Lower leg skin (tissue), 4 donors: ENCODE results near the gene AUTS2. TPM values are rescaled to one million over a fixed set of nuclear protein-coding genes. Genes with fewer than 3 reads are reported as not detected.

Source experiments
- DNase-seq, 2 donors: peaks; one replicate each; pipeline ENCODE4 v3.0.0-alpha.2; 2019; ENCODE audit warnings: low spot score in 2 of 2
- H3K4me3 ChIP-seq: fragments of 200-600 bp; sonication (generic); 2 replicates; pipeline ENCODE4 v1.5.1; 2017; ENCODE audit warnings: mild to moderate bottlenecking, low read depth; ENCODE audit not compliant: poor library complexity, severe bottlenecking
- CTCF ChIP-seq, 3 donors: fragments of 450-650 bp; IDR thresholded peaks; one replicate each; pipeline ENCODE4 v1.5.1; 2016; ENCODE audit warnings: antibody characterized with exemption in 3 of 3, mild to moderate bottlenecking in 3 of 3, moderate library complexity in 2 of 3
- POLR2A ChIP-seq, 2 donors: fragments of 450-650 bp; IDR thresholded peaks; one replicate each; pipeline ENCODE4 v1.6.1; 2016 to 2017; ENCODE audit warnings: antibody characterized with exemption in 2 of 2, mild to moderate bottlenecking in 1 of 2, moderate library complexity in 1 of 2
- WGBS, 2 donors: methylation state at CpG; one replicate each; pipeline ENCODE4 v1.1.5; 2018; 5-methylcytosine and 5-hydroxymethylcytosine counted together
- intact Hi-C: fragments of 100-400 bp; cut with DNase I; formaldehyde crosslinking; loops from one replicate; pipeline ENCODE4 v1.15.0; 2023; ENCODE audit warnings: low total_unique reads
- total RNA-seq, 4 donors: library from RNA; depleted of rRNA; stranded (reverse); fragments of >200 nt; gene quantifications; one replicate each; pipeline ENCODE4 v1.1.0, GENCODE V29; 2016

Gene AUTS2
- total RNA-seq, 4 donors from 2014 or later: 30.8 to 41.9 (median 40.5) TPM

GRCh38 chr7:70414368-70414767, 816.1 kb downstream of the AUTS2 start:
- WGBS, 2 donors: 96 to 97% methylated on average over 6 of the region's 6 CpGs
- TF ChIP-seq CTCF (IDR thresholded peaks at IDR 0.05) (no peak), POLR2A (IDR thresholded peaks at IDR 0.05) (no peak)
- no peak overlapping the region for H3K4me3 ChIP-seq
- intact Hi-C loops: no loop called here
- DNase-seq: no peak

- intact Hi-C loops: loop anchor here (5.0 kb wide), 1 partner anchor 287 kb away; no protein-coding TSS in a partner anchor
- H3K4me3 ChIP-seq: no peak overlapping the region
- WGBS, 2 donors: 95 to 96% methylated on average over 10 of the region's 10 CpGs
- no peak for TF ChIP-seq CTCF (IDR thresholded peaks at IDR 0.05)
- TF ChIP-seq POLR2A (IDR thresholded peaks at IDR 0.05): no peak
- no peak for DNase-seq
These were observed 817.1 kb downstream of the AUTS2 start for GRCh38 chr7:70415179-70415972.

GRCh38 chr7:70416347-70416985, 818.2 kb downstream of the AUTS2 start:
- 82 to 95% methylated on average over 11 of the region's 11 CpGs for WGBS, 2 donors
- no peak for TF ChIP-seq CTCF (IDR thresholded peaks at IDR 0.05)
- TF ChIP-seq POLR2A (IDR thresholded peaks at IDR 0.05): no peak
- no peak for DNase-seq
- intact Hi-C loops: loop anchor here (5.0 kb wide), 1 partner anchor 286 kb away; no protein-coding TSS in a partner anchor
- H3K4me3 ChIP-seq: no peak overlapping the region

GRCh38 chr7:70416986-70417655, 818.8 kb downstream of the AUTS2 start:
- DNase-seq: peak in 1 of 2 donors; percentile 31
- no peak overlapping the region for H3K4me3 ChIP-seq
- intact Hi-C loops: loop anchor here (5.0 kb wide), 1 partner anchor 285 kb away; no protein-coding TSS in a partner anchor
- WGBS, 2 donors: 51 to 68% methylated on average over 16 of the region's 16 CpGs
- TF ChIP-seq CTCF (IDR thresholded peaks at IDR 0.05) (no peak), POLR2A (IDR thresholded peaks at IDR 0.05) (no peak)

GRCh38 chr7:70419526-70420380, 821.5 kb downstream of the AUTS2 start:
- TF ChIP-seq CTCF (IDR thresholded peaks at IDR 0.05): no peak
- no peak for TF ChIP-seq POLR2A (IDR thresholded peaks at IDR 0.05)
- intact Hi-C loops: loop anchor here (5.0 kb wide), 1 partner anchor 283 kb away; no protein-coding TSS in a partner anchor
- WGBS, 2 donors: 77 to 78% methylated on average over 8 of the region's 8 CpGs
- no peak overlapping the region for H3K4me3 ChIP-seq
- no peak for DNase-seq
